Breast epithelium (tissue), 4 donors: ENCODE measurements around the gene MAT2A. TPM values are rescaled to one million over a fixed set of nuclear protein-coding genes. Genes with fewer than 3 reads are reported as not detected.

Experiments used
- DNase-seq, 2 donors: peaks; one replicate each; pipeline ENCODE4 v3.0.0-alpha.2; 2019; ENCODE audit warnings: low spot score in 2 of 2
- H3K27ac ChIP-seq, 2 donors: fragments of 200-600 bp; sonication (generic) in 1 of 2; one replicate each; pipeline ENCODE4 v1.5.1; 2016 to 2019; ENCODE audit warnings: mild to moderate bottlenecking in 1 of 2
- H3K27me3 ChIP-seq, 2 donors: fragments of 200-600 bp; sonication (generic) in 1 of 2; one replicate each; pipeline versions ENCODE4 v1.5.1 to v1.6.0; 2017 to 2019; ENCODE audit warnings: control low read depth in 1 of 2, mild to moderate bottlenecking in 1 of 2
- H3K36me3 ChIP-seq: fragments of 200-600 bp; one replicate; pipeline ENCODE4 v1.5.1; 2019
- H3K4me1 ChIP-seq, 2 donors: fragments of 200-600 bp; sonication (generic); one replicate each; pipeline ENCODE4 v1.5.1; 2016 to 2019; ENCODE audit warnings: control low read depth in 1 of 2
- H3K4me3 ChIP-seq, 3 donors: fragments of 200-600 bp; sonication (generic); 1 replicate in 2 of 3; 2 replicates in 1 of 3; pipeline ENCODE4 v1.5.1; 2016 to 2019; ENCODE audit warnings: mild to moderate bottlenecking in 3 of 3, moderate library complexity in 2 of 3
- H3K9me3 ChIP-seq, 2 donors: fragments of 200-600 bp; sonication (generic) in 1 of 2; one replicate each; pipeline ENCODE4 v1.5.1; 2016 to 2019; ENCODE audit warnings: control low read depth in 1 of 2
- CTCF ChIP-seq, 3 donors: fragments of 450-650 bp; IDR thresholded peaks; one replicate each; pipeline ENCODE4 v1.5.1; 2016 to 2017; ENCODE audit warnings: antibody characterized with exemption in 3 of 3, mild to moderate bottlenecking in 3 of 3, moderate library complexity in 3 of 3
- POLR2A ChIP-seq: fragments of 450-650 bp; IDR thresholded peaks from one replicate; pipeline ENCODE4 v1.6.1; 2016; ENCODE audit warnings: antibody characterized with exemption, mild to moderate bottlenecking, moderate library complexity
- POLR2AphosphoS5 ChIP-seq, 3 donors: sonication (generic); formaldehyde crosslinking; IDR thresholded peaks; one replicate each; pipeline ENCODE4 v1.6.1; 2017; ENCODE audit warnings: antibody characterized with exemption in 3 of 3
- intact Hi-C: fragments of 100-400 bp; cut with DNase I; formaldehyde crosslinking; loops from one replicate; pipeline ENCODE4 v1.15.1; 2023; ENCODE audit warnings: low total_unique reads
- total RNA-seq, 3 donors: library from RNA; depleted of rRNA; stranded (reverse); fragments of >200 nt; gene quantifications; one replicate each; pipeline ENCODE4 v1.1.0, GENCODE V29; 2016

Gene MAT2A
- total RNA-seq, 3 donors from 2014 or later: 180 to 263 (median 236) TPM

DNA sequence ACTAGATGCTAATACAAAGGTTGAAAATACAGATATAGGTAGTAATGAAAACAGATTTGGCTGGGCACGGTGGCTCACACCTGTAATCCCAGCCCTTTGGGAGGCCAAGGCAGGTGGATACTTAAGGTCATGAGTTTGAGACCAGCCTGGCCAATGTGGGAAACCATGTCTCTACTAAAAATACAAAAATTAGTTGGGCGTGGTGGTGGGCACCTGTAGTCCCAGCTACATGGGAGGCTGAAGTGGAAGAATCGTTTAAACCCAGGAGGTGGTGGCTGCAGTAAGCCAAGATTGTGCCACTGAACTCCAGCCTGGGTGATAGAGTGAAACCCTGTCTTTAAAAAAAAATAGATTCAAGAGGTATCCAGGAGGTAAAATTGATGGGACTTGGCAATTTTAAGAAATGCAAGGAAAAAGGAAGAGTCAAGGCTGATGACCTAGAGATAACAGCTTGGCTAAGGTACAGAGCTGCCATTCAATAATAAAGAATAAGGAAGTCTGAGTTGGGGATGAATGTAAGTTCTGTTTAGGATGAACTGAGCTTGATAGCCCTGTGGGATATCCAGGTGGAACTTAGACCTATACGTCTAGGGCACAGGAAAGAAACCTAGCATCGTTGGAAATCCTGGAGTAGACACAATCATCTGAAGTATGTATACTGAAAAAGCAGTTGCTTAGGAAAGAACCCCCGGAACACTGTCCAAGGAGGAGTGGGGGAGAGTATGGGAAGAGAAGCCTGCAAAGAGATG is 9.1 kb downstream of the MAT2A start:
- Histone ChIP-seq H3K27me3 (no peaks in the 10 kb centered on the region), H3K27ac (peak overlapping the region in 1 of 2 donors; percentile 22), H3K9me3 (no peaks in the 10 kb centered on the region), H3K4me1 (no peaks in the 10 kb centered on the region), H3K36me3 (no peaks in the 10 kb centered on the region), H3K4me3 (no peak overlapping the region)
- DNase-seq: no peak
- no peak for TF ChIP-seq POLR2A
- TF ChIP-seq CTCF (IDR thresholded peaks at IDR 0.05): no peak
- TF ChIP-seq POLR2AphosphoS5 (IDR thresholded peaks at IDR 0.05): no peak
- intact Hi-C loops: no loop called here

DNA sequence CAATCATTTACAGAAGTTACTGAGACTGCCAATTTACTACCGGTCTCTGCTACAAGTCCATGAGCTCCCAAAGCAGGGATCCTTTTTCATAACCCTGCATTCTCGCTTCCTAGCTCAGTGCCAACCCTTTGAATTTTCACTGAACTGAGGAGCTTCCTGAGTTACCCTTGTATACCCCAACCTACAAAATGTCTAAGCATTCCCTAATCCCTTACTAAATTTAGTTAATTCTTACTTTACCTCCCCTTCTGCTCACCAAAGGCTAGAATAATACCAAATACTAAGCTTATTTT is 9.6 kb downstream of the MAT2A start:
- no peaks in the 10 kb centered on the region for H3K27me3 ChIP-seq
- H3K36me3 ChIP-seq: no peaks in the 10 kb centered on the region
- H3K4me3 ChIP-seq: no peak overlapping the region
- no peak for DNase-seq
- no peak for TF ChIP-seq POLR2A
- no peak for TF ChIP-seq POLR2AphosphoS5 (IDR thresholded peaks at IDR 0.05)
- TF ChIP-seq CTCF (IDR thresholded peaks at IDR 0.05): no peak
- H3K9me3 ChIP-seq: no peaks in the 10 kb centered on the region
- H3K4me1 ChIP-seq: no peaks in the 10 kb centered on the region
- intact Hi-C loops: no loop called here
- peak overlapping the region in 1 of 2 donors; percentile 22 for H3K27ac ChIP-seq

GRCh38 chr2:85549095-85549494 is 10.1 kb downstream of the MAT2A start:
- DNase-seq: no peak
- intact Hi-C loops: no loop called here
- no peak for TF ChIP-seq POLR2AphosphoS5 (IDR thresholded peaks at IDR 0.05)
- TF ChIP-seq CTCF (IDR thresholded peaks at IDR 0.05): no peak
- TF ChIP-seq POLR2A: no peak
- H3K27me3 ChIP-seq: no peaks in the 10 kb centered on the region
- H3K36me3 ChIP-seq: no peaks in the 10 kb centered on the region
- H3K27ac ChIP-seq: no peak overlapping the region
- no peaks in the 10 kb centered on the region for H3K9me3 ChIP-seq
- H3K4me1 ChIP-seq: no peaks in the 10 kb centered on the region
- H3K4me3 ChIP-seq: no peak overlapping the region

GRCh38 chr2:85549826-85550225 is 10.9 kb downstream of the MAT2A start:
- H3K4me3 ChIP-seq: no peak overlapping the region
- H3K4me1 ChIP-seq: no peaks in the 10 kb centered on the region
- no peak for DNase-seq
- peak overlapping the region; percentile 59 to 75 for H3K27ac ChIP-seq
- intact Hi-C loops: loop anchor here (5.0 kb wide), 1 partner anchor 118 kb away; no protein-coding TSS in a partner anchor
- no peaks in the 10 kb centered on the region for H3K9me3 ChIP-seq
- H3K36me3 ChIP-seq: no peaks in the 10 kb centered on the region
- H3K27me3 ChIP-seq: no peaks in the 10 kb centered on the region
- TF ChIP-seq POLR2AphosphoS5 (IDR thresholded peaks at IDR 0.05) (no peak), CTCF (IDR thresholded peaks at IDR 0.05) (no peak), POLR2A (no peak)

GRCh38 chr2:85550486-85550885 is 11.5 kb downstream of the MAT2A start:
- DNase-seq: no peak
- H3K27ac ChIP-seq: peak overlapping the region; percentile 59 to 75
- intact Hi-C loops: loop anchor here (5.0 kb wide), 1 partner anchor 118 kb away; no protein-coding TSS in a partner anchor

More at GRCh38 chr2:85550486-85550885, 11.5 kb downstream of the MAT2A start:
- Histone ChIP-seq H3K36me3 (no peaks in the 10 kb centered on the region), H3K4me3 (no peak overlapping the region), H3K4me1 (no peaks in the 10 kb centered on the region), H3K27me3 (no peaks in the 10 kb centered on the region), H3K9me3 (no peaks in the 10 kb centered on the region)
- no peak for TF ChIP-seq POLR2A
- no peak for TF ChIP-seq CTCF (IDR thresholded peaks at IDR 0.05)
- TF ChIP-seq POLR2AphosphoS5 (IDR thresholded peaks at IDR 0.05): no peak
